Loucy (cell line): ENCODE data around the gene NABP2.

ENCODE experiments used
- EZH2phosphoT487 ChIP-seq: fragments of 200-600 bp; IDR thresholded peaks from 2 replicates; pipeline ENCODE4 v1.6.1; 2018; ENCODE audit warnings: antibody characterized with exemption, mild to moderate bottlenecking, moderate library complexity, borderline replicate concordance
- TF ChIP-seq, protein P1 (sequence below): fragments of 200-600 bp; sonication (generic); conservative IDR thresholded peaks from 2 replicates; pipeline ENCODE4 v1.5.1; 2014; ENCODE audit warnings: mild to moderate bottlenecking, antibody characterized with exemption, low read length

DNA sequence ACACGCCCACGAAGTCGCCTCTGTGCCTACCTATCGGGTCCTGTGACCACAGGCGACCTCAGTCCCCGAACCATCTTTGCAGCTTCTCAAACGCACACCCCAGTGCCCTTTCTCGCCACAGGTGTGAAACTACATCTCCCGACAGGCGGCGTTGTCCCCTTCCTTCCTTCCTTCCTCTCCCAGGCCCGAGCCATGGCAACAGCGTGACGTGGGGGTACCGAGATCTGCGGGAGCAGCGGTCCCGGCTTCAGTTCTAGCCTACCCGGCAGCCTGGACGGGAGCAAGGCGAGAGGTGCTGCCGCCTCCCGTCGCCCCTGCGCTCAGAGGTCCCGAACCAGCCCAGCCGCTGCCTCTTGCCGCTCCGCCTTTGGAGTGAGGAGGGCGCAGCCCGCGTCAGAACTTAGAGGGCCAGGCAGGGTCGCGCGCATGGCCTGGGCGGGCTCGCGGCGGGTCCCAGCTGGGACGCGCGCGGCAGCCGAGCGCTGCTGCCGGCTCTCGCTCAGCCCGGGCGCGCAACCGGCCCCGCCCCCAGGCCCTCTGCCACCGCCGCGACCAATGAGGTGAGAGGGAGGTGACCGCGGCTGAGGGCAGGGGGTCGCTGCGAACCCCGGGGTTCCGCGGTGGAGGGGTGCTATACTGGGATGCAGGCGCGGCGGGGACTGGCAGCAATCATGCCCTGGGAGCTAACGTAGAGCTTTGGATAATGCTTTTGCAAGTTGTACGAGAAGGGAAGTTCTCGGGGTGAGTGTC, 42.7 kb downstream of the NABP2 start, which contains the start of gene COQ10A:
- TF ChIP-seq, protein P1, sequence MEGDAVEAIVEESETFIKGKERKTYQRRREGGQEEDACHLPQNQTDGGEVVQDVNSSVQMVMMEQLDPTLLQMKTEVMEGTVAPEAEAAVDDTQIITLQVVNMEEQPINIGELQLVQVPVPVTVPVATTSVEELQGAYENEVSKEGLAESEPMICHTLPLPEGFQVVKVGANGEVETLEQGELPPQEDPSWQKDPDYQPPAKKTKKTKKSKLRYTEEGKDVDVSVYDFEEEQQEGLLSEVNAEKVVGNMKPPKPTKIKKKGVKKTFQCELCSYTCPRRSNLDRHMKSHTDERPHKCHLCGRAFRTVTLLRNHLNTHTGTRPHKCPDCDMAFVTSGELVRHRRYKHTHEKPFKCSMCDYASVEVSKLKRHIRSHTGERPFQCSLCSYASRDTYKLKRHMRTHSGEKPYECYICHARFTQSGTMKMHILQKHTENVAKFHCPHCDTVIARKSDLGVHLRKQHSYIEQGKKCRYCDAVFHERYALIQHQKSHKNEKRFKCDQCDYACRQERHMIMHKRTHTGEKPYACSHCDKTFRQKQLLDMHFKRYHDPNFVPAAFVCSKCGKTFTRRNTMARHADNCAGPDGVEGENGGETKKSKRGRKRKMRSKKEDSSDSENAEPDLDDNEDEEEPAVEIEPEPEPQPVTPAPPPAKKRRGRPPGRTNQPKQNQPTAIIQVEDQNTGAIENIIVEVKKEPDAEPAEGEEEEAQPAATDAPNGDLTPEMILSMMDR: peak; percentile 41
- no peak for TF ChIP-seq EZH2phosphoT487
